PC-9 (cell line): ENCODE measurements around the gene NAA25.

Source experiments
- EZH2 ChIP-seq: fragments of 200-600 bp; sonication (generic); IDR thresholded peaks from 2 replicates; pipeline ENCODE4 v1.8.0; 2017; ENCODE audit warnings: antibody characterized with exemption, low read depth
- TF ChIP-seq, protein P1 (sequence below): fragments of 200-600 bp; sonication (generic); conservative IDR thresholded peaks from 2 replicates; pipeline ENCODE4 v1.6.1; 2017; ENCODE audit warnings: mixed run types, antibody characterized with exemption, mild to moderate bottlenecking, moderate library complexity

DNA sequence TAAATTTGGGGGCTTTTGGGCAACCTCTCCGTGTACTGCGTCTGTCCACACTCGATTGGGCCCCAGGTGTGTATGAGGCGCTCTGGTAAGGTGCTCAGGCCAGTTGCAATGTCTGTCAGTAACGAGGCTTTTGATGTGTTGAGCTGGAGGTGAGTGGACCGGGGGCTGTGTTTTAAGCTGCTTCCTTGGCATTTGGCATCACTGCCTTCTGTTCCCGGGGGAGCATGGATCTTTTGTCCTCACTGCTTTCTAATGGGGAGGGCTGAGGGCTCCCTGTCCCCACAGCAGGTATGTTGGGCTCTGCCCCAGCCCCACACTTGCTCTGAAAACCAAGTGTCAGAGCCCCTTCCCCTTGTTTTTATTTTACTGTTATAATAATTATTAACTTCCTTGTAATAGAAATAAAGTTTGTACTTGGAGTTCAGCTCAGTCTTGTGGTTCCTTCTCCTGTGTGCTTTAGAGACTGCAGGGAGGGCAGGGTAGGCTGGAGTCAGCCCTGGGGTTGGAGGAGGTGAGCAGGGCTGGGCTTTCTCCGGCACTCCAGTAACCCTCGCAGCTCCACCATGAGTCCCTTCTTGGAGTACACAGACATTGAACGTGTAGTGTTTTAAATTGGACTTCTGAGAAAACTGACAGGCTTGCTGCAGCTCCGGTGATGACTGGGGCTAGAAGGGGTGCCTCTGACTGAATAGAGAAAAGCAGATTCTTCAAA lies 44.8 kb upstream of the NAA25 start:
- TF ChIP-seq, protein P1, sequence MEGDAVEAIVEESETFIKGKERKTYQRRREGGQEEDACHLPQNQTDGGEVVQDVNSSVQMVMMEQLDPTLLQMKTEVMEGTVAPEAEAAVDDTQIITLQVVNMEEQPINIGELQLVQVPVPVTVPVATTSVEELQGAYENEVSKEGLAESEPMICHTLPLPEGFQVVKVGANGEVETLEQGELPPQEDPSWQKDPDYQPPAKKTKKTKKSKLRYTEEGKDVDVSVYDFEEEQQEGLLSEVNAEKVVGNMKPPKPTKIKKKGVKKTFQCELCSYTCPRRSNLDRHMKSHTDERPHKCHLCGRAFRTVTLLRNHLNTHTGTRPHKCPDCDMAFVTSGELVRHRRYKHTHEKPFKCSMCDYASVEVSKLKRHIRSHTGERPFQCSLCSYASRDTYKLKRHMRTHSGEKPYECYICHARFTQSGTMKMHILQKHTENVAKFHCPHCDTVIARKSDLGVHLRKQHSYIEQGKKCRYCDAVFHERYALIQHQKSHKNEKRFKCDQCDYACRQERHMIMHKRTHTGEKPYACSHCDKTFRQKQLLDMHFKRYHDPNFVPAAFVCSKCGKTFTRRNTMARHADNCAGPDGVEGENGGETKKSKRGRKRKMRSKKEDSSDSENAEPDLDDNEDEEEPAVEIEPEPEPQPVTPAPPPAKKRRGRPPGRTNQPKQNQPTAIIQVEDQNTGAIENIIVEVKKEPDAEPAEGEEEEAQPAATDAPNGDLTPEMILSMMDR, result no peak
- no peak for TF ChIP-seq EZH2
